Nephron (organoid): ENCODE results near the gene CYB561D1.

ENCODE experiments used
- H3K27ac Mint-ChIP-seq, 3 experiments: 2 replicates each; pipeline ENCODE4 v1.8.0; 2020; ENCODE audit warnings: mixed read lengths in 3 of 3, mild to moderate bottlenecking in 2 of 3, moderate library complexity in 1 of 3
- H3K27me3 Mint-ChIP-seq: 2 replicates; pipeline ENCODE4 v1.8.0; 2021; ENCODE audit warnings: low read depth, mild to moderate bottlenecking, moderate library complexity, mixed read lengths
- H3K36me3 Mint-ChIP-seq: 2 replicates; pipeline ENCODE4 v1.8.0; 2020; ENCODE audit warnings: low read depth, mixed read lengths
- H3K4me1 Mint-ChIP-seq: 2 replicates; pipeline ENCODE4 v1.8.0; 2020; ENCODE audit warnings: mixed read lengths
- H3K4me3 Mint-ChIP-seq, 3 experiments: 2 replicates each; pipeline ENCODE4 v1.8.0; 2020; ENCODE audit warnings: mild to moderate bottlenecking in 3 of 3, mixed read lengths in 3 of 3, moderate library complexity in 2 of 3
- H3K9me3 Mint-ChIP-seq: 2 replicates; pipeline ENCODE4 v1.8.0; 2020; ENCODE audit warnings: mixed read lengths
- CTCF ChIP-seq, 3 experiments: fragments of 200-600 bp; sonication (generic); IDR thresholded peaks; one replicate each; pipeline ENCODE4 v1.5.0; 2021; ENCODE audit warnings: antibody characterized with exemption in 3 of 3; ENCODE audit not compliant: unreplicated experiment in 3 of 3

Gene CYB561D1

GRCh38 chr1:109514846-109515245 is 21.0 kb downstream of the CYB561D1 start:
- H3K4me1 Mint-ChIP-seq, result peaks cover 23% of the 10 kb centered on the region
- no peak overlapping the region for H3K27ac Mint-ChIP-seq
- no peaks in the 10 kb centered on the region for H3K9me3 Mint-ChIP-seq
- TF ChIP-seq CTCF (IDR thresholded peaks at IDR 0.05; ENCODE audit: unreplicated experiment in 3 of 3), result no peak
- H3K27me3 Mint-ChIP-seq, result peaks cover 31% of the 10 kb centered on the region
- no peaks in the 10 kb centered on the region for H3K36me3 Mint-ChIP-seq
- peak overlapping the region in 2 of 3 experiments; percentile 15 to 33 for H3K4me3 Mint-ChIP-seq

- no peaks in the 10 kb centered on the region for H3K9me3 Mint-ChIP-seq
- H3K4me3 Mint-ChIP-seq, result no peak overlapping the region
- H3K27ac Mint-ChIP-seq, result peak overlapping the region; percentile 16 to 32 (median 31)
- peaks cover 11% of the 10 kb centered on the region for H3K27me3 Mint-ChIP-seq
- no peak for TF ChIP-seq CTCF (IDR thresholded peaks at IDR 0.05; ENCODE audit: unreplicated experiment in 3 of 3)
- peaks cover 26% of the 10 kb centered on the region for H3K4me1 Mint-ChIP-seq
- no peaks in the 10 kb centered on the region for H3K36me3 Mint-ChIP-seq
Measured at GRCh38 chr1:109516872-109517271, 23.0 kb downstream of the CYB561D1 start.

- Mint-ChIP-seq H3K27me3 (peaks cover 6% of the 10 kb centered on the region), H3K9me3 (no peaks in the 10 kb centered on the region), H3K4me3 (no peak overlapping the region), H3K27ac (peak overlapping the region; percentile 16 to 32 (median 31)), H3K36me3 (no peaks in the 10 kb centered on the region), H3K4me1 (peaks cover 31% of the 10 kb centered on the region)
- TF ChIP-seq CTCF (IDR thresholded peaks at IDR 0.05; ENCODE audit: unreplicated experiment in 3 of 3), result no peak
Measured at GRCh38 chr1:109517337-109517736, 23.4 kb downstream of the CYB561D1 start.

- Mint-ChIP-seq H3K9me3 (peaks cover 3% of the 10 kb centered on the region), H3K27me3 (no peaks in the 10 kb centered on the region), H3K36me3 (no peaks in the 10 kb centered on the region), H3K4me3 (no peak overlapping the region), H3K27ac (peak overlapping the region in 2 of 3 experiments; percentile 30 to 43), H3K4me1 (peaks cover 32% of the 10 kb centered on the region)
- TF ChIP-seq CTCF (IDR thresholded peaks at IDR 0.05; ENCODE audit: unreplicated experiment in 3 of 3), result no peak
Measured at GRCh38 chr1:109521002-109521951, 27.4 kb downstream of the CYB561D1 start.

- no peak for TF ChIP-seq CTCF (IDR thresholded peaks at IDR 0.05; ENCODE audit: unreplicated experiment in 3 of 3)
- Mint-ChIP-seq H3K27me3 (no peaks in the 10 kb centered on the region), H3K4me1 (peaks cover 31% of the 10 kb centered on the region), H3K4me3 (no peak overlapping the region), H3K36me3 (no peaks in the 10 kb centered on the region), H3K9me3 (peaks cover 3% of the 10 kb centered on the region), H3K27ac (no peak overlapping the region)
Measured at GRCh38 chr1:109522026-109522425, 28.1 kb downstream of the CYB561D1 start.
